Measurements from ENCODE around the gene COA1. TPM values are rescaled to one million over a fixed set of nuclear protein-coding genes. Genes with fewer than 3 reads are reported as not detected.
"Not testable (repeated sequence)": the region's sequence is repeated elsewhere in the genome, so short reads cannot be mapped to it uniquely, and the experiment has no call there.

Gene COA1
- total and polyA plus RNA-seq, 2 donors (not counting 1 experiment from before 2014, with no cell fraction given): 28.7 to 72.7 TPM

DNA sequence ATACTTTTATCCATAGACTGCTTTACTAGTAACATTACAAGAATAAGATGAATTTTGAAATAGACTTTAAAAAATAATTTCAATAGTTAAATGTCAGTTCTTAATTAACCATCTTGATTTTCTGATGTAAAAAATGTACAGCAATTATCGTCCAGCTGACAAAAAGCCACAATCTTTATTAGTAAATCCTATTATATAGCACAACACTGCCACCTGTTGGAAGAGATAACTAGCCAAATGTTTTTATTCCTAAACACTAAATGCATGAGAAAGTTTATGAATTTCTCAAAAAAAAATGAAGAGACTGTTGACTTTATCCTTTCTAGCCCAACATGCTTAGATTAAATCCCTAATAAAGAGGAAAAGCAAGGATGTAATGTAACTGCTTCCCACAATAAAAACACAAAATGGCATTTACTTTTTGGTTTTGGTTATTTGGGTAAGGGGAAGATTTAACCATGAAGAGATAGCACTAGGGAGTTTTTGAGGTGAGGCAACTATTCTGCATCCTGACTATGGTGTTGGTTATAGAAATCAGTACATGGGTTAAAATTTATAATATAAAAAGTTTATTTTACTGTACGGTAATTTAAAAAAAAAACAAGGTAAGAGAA is 8.0 kb downstream of the COA1 start:
- H3K36me3 ChIP-seq (replicated peaks in 1 of 2; ENCODE audit: control extremely low read depth in 1 of 2, control insufficient read depth in 1 of 2, extremely low read depth in 1 of 2, insufficient read depth in 2 of 2, low read length in 1 of 2): no peaks in the 10 kb centered on the region
- H3K79me2 ChIP-seq (ENCODE audit: control insufficient read depth, insufficient read depth, low read length): peaks cover 96% of the 10 kb centered on the region
- H3K27me3 ChIP-seq (replicated peaks in 1 of 4; ENCODE audit: control extremely low read depth in 1 of 4, control insufficient read depth in 3 of 4, insufficient read depth in 4 of 4, low read length in 3 of 4): no peaks in the 10 kb centered on the region
- peaks cover 0 to 3% (median 0%) of the 10 kb centered on the region in 3 donors for H3K9me3 ChIP-seq (ENCODE audit: control extremely low read depth in 1 of 3, control insufficient read depth in 2 of 3, insufficient read depth in 1 of 3, low read length in 2 of 3)
- DNase-seq: peak; percentile 73
- ChIA-PET CTCF (interaction anchor here (0.6 to 8.1 kb wide), 21 partner anchors 16 to 779 kb away, joined by 3 to 166 read pairs (median 4); partner anchors contain the start of gene STK17A), POLR2A (interaction anchor here (0.7 kb wide), 1 partner anchor 72 kb away, joined by 5 read pairs; no protein-coding TSS in a partner anchor)
- no peak overlapping the region for H3K27ac Mint-ChIP-seq
- ATAC-seq (ENCODE audit: low read depth): peak; percentile 33
- no peaks in the 10 kb centered on the region for H3K9me3 Mint-ChIP-seq (ENCODE audit: insufficient read depth)
- TF ChIP-seq, protein P1, sequence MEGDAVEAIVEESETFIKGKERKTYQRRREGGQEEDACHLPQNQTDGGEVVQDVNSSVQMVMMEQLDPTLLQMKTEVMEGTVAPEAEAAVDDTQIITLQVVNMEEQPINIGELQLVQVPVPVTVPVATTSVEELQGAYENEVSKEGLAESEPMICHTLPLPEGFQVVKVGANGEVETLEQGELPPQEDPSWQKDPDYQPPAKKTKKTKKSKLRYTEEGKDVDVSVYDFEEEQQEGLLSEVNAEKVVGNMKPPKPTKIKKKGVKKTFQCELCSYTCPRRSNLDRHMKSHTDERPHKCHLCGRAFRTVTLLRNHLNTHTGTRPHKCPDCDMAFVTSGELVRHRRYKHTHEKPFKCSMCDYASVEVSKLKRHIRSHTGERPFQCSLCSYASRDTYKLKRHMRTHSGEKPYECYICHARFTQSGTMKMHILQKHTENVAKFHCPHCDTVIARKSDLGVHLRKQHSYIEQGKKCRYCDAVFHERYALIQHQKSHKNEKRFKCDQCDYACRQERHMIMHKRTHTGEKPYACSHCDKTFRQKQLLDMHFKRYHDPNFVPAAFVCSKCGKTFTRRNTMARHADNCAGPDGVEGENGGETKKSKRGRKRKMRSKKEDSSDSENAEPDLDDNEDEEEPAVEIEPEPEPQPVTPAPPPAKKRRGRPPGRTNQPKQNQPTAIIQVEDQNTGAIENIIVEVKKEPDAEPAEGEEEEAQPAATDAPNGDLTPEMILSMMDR (IDR thresholded peaks at IDR 0.05): peak; percentile 89
- TF ChIP-seq EZH2 (IDR thresholded peaks at IDR 0.05; ENCODE audit: borderline replicate concordance, insufficient read depth, low read depth, low read length, poor library complexity, severe bottlenecking): no peak
- H3K4me1 Mint-ChIP-seq: peaks cover 22% of the 10 kb centered on the region
- no peak overlapping the region for H2AFZ ChIP-seq (ENCODE audit: insufficient read depth, low read depth, low read length, poor library complexity, severe bottlenecking)
- no peak overlapping the region for H3K4me3 ChIP-seq (ENCODE audit: control extremely low read depth in 1 of 5, extremely low read depth in 1 of 5, insufficient read depth in 1 of 5, low read depth in 2 of 5, low read length in 4 of 5)
- H3K4me3 Mint-ChIP-seq: no peak overlapping the region
- intact Hi-C loops (cut with micrococcal nuclease): loop anchor here (1.0 to 10.0 kb wide), 7 partner anchors 21 to 1779 kb away; no protein-coding TSS in a partner anchor
- H3K27me3 Mint-ChIP-seq: no peaks in the 10 kb centered on the region
- H3K27ac ChIP-seq (ENCODE audit: low read length in 2 of 2): no peak overlapping the region
- no peak overlapping the region for H3K4me2 ChIP-seq (replicated peaks; ENCODE audit: low read depth, low read length, poor library complexity, severe bottlenecking)
- peaks cover 63% of the 10 kb centered on the region for H4K20me1 ChIP-seq (ENCODE audit: control insufficient read depth, insufficient read depth, low read length, poor library complexity, severe bottlenecking)
- no peaks in the 10 kb centered on the region for H3K4me1 ChIP-seq (ENCODE audit: control insufficient read depth in 2 of 2, insufficient read depth in 2 of 2, low read length in 2 of 2)
- H3K9ac ChIP-seq (ENCODE audit: low read length): no peak overlapping the region
- WGBS (ENCODE audit: insufficient coverage): no CpG with 5 or more reads among the region's 2 CpGs

DNA sequence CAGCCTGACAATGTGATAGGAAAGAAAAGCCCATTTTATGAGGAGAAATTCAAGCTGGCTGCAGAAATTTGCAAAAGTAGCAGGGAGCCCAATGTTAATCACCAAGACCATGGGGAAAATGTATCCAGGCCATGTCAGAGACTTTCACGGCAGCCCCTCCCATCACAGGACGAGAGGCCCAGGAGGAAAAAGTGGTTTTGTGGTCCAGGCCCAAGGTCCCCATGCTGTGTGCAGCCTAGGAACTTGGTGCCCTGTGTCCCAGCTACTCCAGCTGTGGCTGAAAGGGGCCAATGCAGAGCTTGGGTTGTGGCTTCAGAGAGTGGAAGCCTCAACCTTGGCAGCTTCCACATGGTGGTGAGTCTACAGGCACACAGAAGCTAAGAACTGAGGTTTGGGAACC is 12.7 kb downstream of the COA1 start:
- Histone ChIP-seq H3K4me2 (replicated peaks; ENCODE audit: low read depth, low read length, poor library complexity, severe bottlenecking) (no peak overlapping the region), H3K79me2 (ENCODE audit: control insufficient read depth, insufficient read depth, low read length) (peaks cover 94% of the 10 kb centered on the region), H3K9ac (ENCODE audit: low read length) (no peak overlapping the region), H3K36me3 (replicated peaks in 1 of 2; ENCODE audit: control extremely low read depth in 1 of 2, control insufficient read depth in 1 of 2, extremely low read depth in 1 of 2, insufficient read depth in 2 of 2, low read length in 1 of 2) (peaks cover 0 to 3% of the 10 kb centered on the region in 2 experiments), H2AFZ (ENCODE audit: insufficient read depth, low read depth, low read length, poor library complexity, severe bottlenecking) (no peak overlapping the region), H3K9me3 (ENCODE audit: control extremely low read depth in 1 of 3, control insufficient read depth in 2 of 3, insufficient read depth in 1 of 3, low read length in 2 of 3) (peaks cover 0 to 3% (median 0%) of the 10 kb centered on the region in 3 donors), H3K4me3 (ENCODE audit: control extremely low read depth in 1 of 5, extremely low read depth in 1 of 5, insufficient read depth in 1 of 5, low read depth in 2 of 5, low read length in 4 of 5) (no peak overlapping the region), H4K20me1 (ENCODE audit: control insufficient read depth, insufficient read depth, low read length, poor library complexity, severe bottlenecking) (peaks cover 52% of the 10 kb centered on the region), H3K27me3 (replicated peaks in 1 of 4; ENCODE audit: control extremely low read depth in 1 of 4, control insufficient read depth in 3 of 4, insufficient read depth in 4 of 4, low read length in 3 of 4) (no peaks in the 10 kb centered on the region), H3K27ac (ENCODE audit: low read length in 2 of 2) (no peak overlapping the region), H3K4me1 (ENCODE audit: control insufficient read depth in 2 of 2, insufficient read depth in 2 of 2, low read length in 2 of 2) (no peaks in the 10 kb centered on the region)
- Mint-ChIP-seq H3K27ac (no peak overlapping the region), H3K27me3 (no peaks in the 10 kb centered on the region), H3K4me1 (peaks cover 20% of the 10 kb centered on the region), H3K9me3 (ENCODE audit: insufficient read depth) (no peaks in the 10 kb centered on the region), H3K4me3 (no peak overlapping the region)
- ATAC-seq (ENCODE audit: low read depth) (no peak), DNase-seq (no peak)
- intact Hi-C loops (cut with micrococcal nuclease): no loop called here
- CTCF ChIA-PET: interaction anchor here (3.7 to 8.1 kb wide), 2 partner anchors 16 to 134 kb away, joined by 21 to 166 read pairs; partner anchors contain the start of gene STK17A
- POLR2A ChIA-PET: interaction anchor here (0.6 kb wide), 1 partner anchor 37 kb away, joined by 5 read pairs; no protein-coding TSS in a partner anchor
- WGBS (ENCODE audit: insufficient coverage): 40% methylated on average over 1 of the region's 2 CpGs
- TF ChIP-seq, protein P1 (IDR thresholded peaks at IDR 0.05): no peak
- no peak for TF ChIP-seq EZH2 (IDR thresholded peaks at IDR 0.05; ENCODE audit: borderline replicate concordance, insufficient read depth, low read depth, low read length, poor library complexity, severe bottlenecking)

DNA sequence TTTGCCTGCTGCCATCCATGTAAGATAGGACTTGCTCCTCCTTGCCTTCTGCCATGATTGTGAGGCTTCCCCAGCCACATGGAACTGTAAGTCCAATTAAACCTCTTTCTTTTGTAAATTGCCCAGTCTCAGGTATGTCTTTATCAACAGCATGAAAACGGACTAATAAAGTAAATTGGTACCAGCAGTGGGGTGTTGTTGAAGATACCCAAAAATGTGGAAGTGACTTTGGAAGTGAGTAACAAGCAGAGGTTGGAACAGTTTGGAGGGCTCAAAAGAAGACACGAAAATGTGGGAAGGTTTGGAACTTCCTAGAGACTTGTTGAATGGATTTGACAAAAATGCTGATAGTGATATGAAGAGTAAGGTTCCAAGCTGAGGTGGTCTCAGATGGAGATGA is 13.4 kb downstream of the COA1 start:
- H2AFZ ChIP-seq (ENCODE audit: insufficient read depth, low read depth, low read length, poor library complexity, severe bottlenecking); H3K4me3 ChIP-seq (ENCODE audit: control extremely low read depth in 1 of 5, extremely low read depth in 1 of 5, insufficient read depth in 1 of 5, low read depth in 2 of 5, low read length in 4 of 5); H3K9me3 Mint-ChIP-seq (ENCODE audit: insufficient read depth); H3K4me1 ChIP-seq (ENCODE audit: control insufficient read depth in 2 of 2, insufficient read depth in 2 of 2, low read length in 2 of 2); H3K4me3 Mint-ChIP-seq; H3K27ac Mint-ChIP-seq; H3K4me2 ChIP-seq (replicated peaks; ENCODE audit: low read depth, low read length, poor library complexity, severe bottlenecking); intact Hi-C loops (cut with micrococcal nuclease); DNase-seq; H3K27me3 ChIP-seq (replicated peaks in 1 of 4; ENCODE audit: control extremely low read depth in 1 of 4, control insufficient read depth in 3 of 4, insufficient read depth in 4 of 4, low read length in 3 of 4); H3K27me3 Mint-ChIP-seq; H3K9me3 ChIP-seq (ENCODE audit: control extremely low read depth in 1 of 3, control insufficient read depth in 2 of 3, insufficient read depth in 1 of 3, low read length in 2 of 3); H3K27ac ChIP-seq (ENCODE audit: low read length in 2 of 2); ATAC-seq (ENCODE audit: low read depth); H3K36me3 ChIP-seq (replicated peaks in 1 of 2; ENCODE audit: control extremely low read depth in 1 of 2, control insufficient read depth in 1 of 2, extremely low read depth in 1 of 2, insufficient read depth in 2 of 2, low read length in 1 of 2); POLR2A ChIA-PET; H3K9ac ChIP-seq (ENCODE audit: low read length): not testable (repeated sequence)
- 100% methylated on average over 2 of the region's 2 CpGs for WGBS (ENCODE audit: insufficient coverage)
- CTCF ChIA-PET: interaction anchor here (0.7 to 8.1 kb wide), 3 partner anchors 16 to 133 kb away, joined by 3 to 166 read pairs (median 21); partner anchors contain the start of gene STK17A
- peaks cover 95% of the 10 kb centered on the region for H3K79me2 ChIP-seq (ENCODE audit: control insufficient read depth, insufficient read depth, low read length)
- peaks cover 20% of the 10 kb centered on the region for H3K4me1 Mint-ChIP-seq
- peaks cover 56% of the 10 kb centered on the region for H4K20me1 ChIP-seq (ENCODE audit: control insufficient read depth, insufficient read depth, low read length, poor library complexity, severe bottlenecking)
